ENCODE results near the gene NSD1. TPM values are rescaled to one million over a fixed set of nuclear protein-coding genes. Genes with fewer than 3 reads are reported as not detected.

The NSD1 gene
- total RNA-seq, 1 experiment from 2014 or later: 58.8 TPM

- H2AFZ ChIP-seq (ENCODE audit: low read depth, low read length, poor library complexity, severe bottlenecking): no peak overlapping the region
- H3K27ac ChIP-seq (ENCODE audit: low read depth, low read length): no peak overlapping the region
- no peaks in the 10 kb centered on the region for H3K9me3 ChIP-seq (ENCODE audit: control insufficient read depth in 1 of 2, insufficient read depth in 1 of 2, low read depth in 1 of 2, low read length in 2 of 2)
- intact Hi-C loops (cut with micrococcal nuclease): no loop called here
- no peaks in the 10 kb centered on the region for H3K27me3 ChIP-seq (ENCODE audit: insufficient read depth, low read length)
- ATAC-seq (no peak), DNase-seq (ENCODE audit: low read depth, low spot score) (no peak)
- no peak overlapping the region for H3K4me2 ChIP-seq (ENCODE audit: low read length)
- H3K4me1 ChIP-seq (ENCODE audit: control insufficient read depth in 1 of 2, insufficient read depth in 2 of 2, low read length in 2 of 2): peaks cover 0 to 8% of the 10 kb centered on the region in 2 experiments; a peak in 1 of 4 replicates
- POLR2A ChIA-PET: no interaction called here
- no peaks in the 10 kb centered on the region for H4K20me1 ChIP-seq (ENCODE audit: insufficient read depth)
- H3K9ac ChIP-seq (ENCODE audit: low read length): no peak overlapping the region
- H3K79me2 ChIP-seq (ENCODE audit: insufficient read depth, low read length): no peaks in the 10 kb centered on the region
- no TSS peak for BruUV-seq (replicated peaks)
- no peak overlapping the region for H3K4me3 ChIP-seq (replicated peaks in 1 of 2; ENCODE audit: low read depth in 1 of 2, low read length in 2 of 2)
- RAD21 ChIA-PET (ENCODE audit: low non-redundant PET in 1 of 2, low total read pairs in 2 of 2, uncharacterized antibody in 2 of 2, unreplicated experiment in 2 of 2): no interaction called here
- no peak for TF ChIP-seq MAX (IDR thresholded peaks at IDR 0.05)
- CTCF ChIA-PET: no interaction called here
- peaks cover 26 to 42% of the 10 kb centered on the region in 2 experiments; a peak in 3 of 4 replicates for H3K36me3 ChIP-seq (ENCODE audit: control insufficient read depth in 1 of 2, insufficient read depth in 2 of 2, low read length in 2 of 2)
- H3K9me2 ChIP-seq (ENCODE audit: insufficient read depth): no peaks in the 10 kb centered on the region
Observed at GRCh38 chr5:177294632-177295031, 161.1 kb downstream of the NSD1 start.

GRCh38 chr5:177295924-177296323 is 162.4 kb downstream of the NSD1 start:
- Histone ChIP-seq H3K9me2 (ENCODE audit: insufficient read depth) (no peaks in the 10 kb centered on the region), H3K4me1 (ENCODE audit: control insufficient read depth in 1 of 2, insufficient read depth in 2 of 2, low read length in 2 of 2) (peaks cover 0 to 21% of the 10 kb centered on the region in 2 experiments; a peak in 2 of 4 replicates), H3K27ac (ENCODE audit: low read depth, low read length) (no peak overlapping the region), H3K9me3 (ENCODE audit: control insufficient read depth in 1 of 2, insufficient read depth in 1 of 2, low read depth in 1 of 2, low read length in 2 of 2) (no peaks in the 10 kb centered on the region), H3K4me2 (ENCODE audit: low read length) (no peak overlapping the region), H3K4me3 (replicated peaks in 1 of 2; ENCODE audit: low read depth in 1 of 2, low read length in 2 of 2) (no peak overlapping the region), H3K9ac (ENCODE audit: low read length) (no peak overlapping the region), H2AFZ (ENCODE audit: low read depth, low read length, poor library complexity, severe bottlenecking) (no peak overlapping the region), H3K36me3 (ENCODE audit: control insufficient read depth in 1 of 2, insufficient read depth in 2 of 2, low read length in 2 of 2) (peaks cover 26 to 38% of the 10 kb centered on the region in 2 experiments; a peak in 3 of 4 replicates), H3K79me2 (ENCODE audit: insufficient read depth, low read length) (no peaks in the 10 kb centered on the region), H4K20me1 (ENCODE audit: insufficient read depth) (no peaks in the 10 kb centered on the region), H3K27me3 (ENCODE audit: insufficient read depth, low read length) (no peaks in the 10 kb centered on the region)
- TF ChIP-seq SIN3A (IDR thresholded peaks at IDR 0.05; ENCODE audit: low read depth): no peak
- TF ChIP-seq YY1 (IDR thresholded peaks at IDR 0.05; ENCODE audit: extremely low read depth, insufficient replicate concordance, low read depth, low read length): no peak
- no peak for TF ChIP-seq ZFX (IDR thresholded peaks at IDR 0.05)
- TF ChIP-seq MAX (IDR thresholded peaks at IDR 0.05): no peak
- ChIA-PET POLR2A (no interaction called here), RAD21 (ENCODE audit: low non-redundant PET in 1 of 2, low total read pairs in 2 of 2, uncharacterized antibody in 2 of 2, unreplicated experiment in 2 of 2) (no interaction called here), CTCF (interaction anchor here (2.4 kb wide), 1 partner anchor 14 kb away, joined by 10 read pairs; no protein-coding TSS in a partner anchor)
- ATAC-seq (no peak), DNase-seq (ENCODE audit: low read depth, low spot score) (no peak)
- no TSS peak for BruUV-seq (replicated peaks)
- intact Hi-C loops (cut with micrococcal nuclease): no loop called here

Data from HCT116 (cell line).